Measurements from ENCODE around the gene KLHL4. TPM values are rescaled to one million over a fixed set of nuclear protein-coding genes. Genes with fewer than 3 reads are reported as not detected.

Gene KLHL4
- total and polyA plus RNA-seq, 10 donors: 0.20 to 3.6 (median 2.6) TPM

- no peaks in the 10 kb centered on the region for H3K36me3 ChIP-seq
- no peaks in the 10 kb centered on the region for H3K9me3 ChIP-seq
- no peak for TF ChIP-seq POLR2AphosphoS5 (IDR thresholded peaks at IDR 0.05)
- no peak for TF ChIP-seq POLR2A (IDR thresholded peaks at IDR 0.05)
- TF ChIP-seq CTCF (IDR thresholded peaks at IDR 0.05 in 8 of 11, conservative IDR thresholded peaks at IDR 0.05 in 3 of 11): no peak
- no peak overlapping the region for H3K4me3 ChIP-seq
- WGBS, 5 donors: 69 to 89% (median 77%) methylated on average over 3 of the region's 3 CpGs
- H3K27me3 ChIP-seq (replicated peaks in 1 of 7): no peaks in the 10 kb centered on the region
- intact Hi-C loops (cut with DNase I; ENCODE audit: low total_unique reads): no loop called here
- DNase-seq: no peak
- H3K27ac ChIP-seq: no peak overlapping the region
- no peaks in the 10 kb centered on the region for H3K4me1 ChIP-seq
Observed at GRCh38 chrX:87572901-87573300, 55.3 kb downstream of the KLHL4 start.

- TF ChIP-seq CTCF (IDR thresholded peaks at IDR 0.05 in 8 of 11, conservative IDR thresholded peaks at IDR 0.05 in 3 of 11) (no peak), POLR2AphosphoS5 (IDR thresholded peaks at IDR 0.05) (no peak), POLR2A (IDR thresholded peaks at IDR 0.05) (no peak)
- Histone ChIP-seq H3K4me1 (no peaks in the 10 kb centered on the region), H3K9me3 (no peaks in the 10 kb centered on the region), H3K4me3 (no peak overlapping the region), H3K27ac (no peak overlapping the region), H3K27me3 (replicated peaks in 1 of 7) (peaks cover 0 to 7% (median 0%) of the 10 kb centered on the region in 7 donors), H3K36me3 (no peaks in the 10 kb centered on the region)
- DNase-seq: no peak
- WGBS, 5 donors: 64 to 94% (median 79%) methylated on average over 1 of the region's 1 CpG
- intact Hi-C loops (cut with DNase I; ENCODE audit: low total_unique reads): no loop called here
Observed at GRCh38 chrX:87578978-87579377, 61.4 kb downstream of the KLHL4 start.

- no peak for DNase-seq
- Histone ChIP-seq H3K9me3 (no peaks in the 10 kb centered on the region), H3K27ac (no peak overlapping the region), H3K4me3 (no peak overlapping the region), H3K27me3 (replicated peaks in 1 of 7) (peaks cover 0 to 7% (median 0%) of the 10 kb centered on the region in 7 donors), H3K4me1 (no peaks in the 10 kb centered on the region), H3K36me3 (no peaks in the 10 kb centered on the region)
- intact Hi-C loops (cut with DNase I; ENCODE audit: low total_unique reads): no loop called here
- 73 to 88% (median 83%) methylated on average over 2 of the region's 2 CpGs; no CpG with 5 or more reads in 1 of the 5 donors for WGBS, 5 donors
- TF ChIP-seq POLR2A (IDR thresholded peaks at IDR 0.05) (no peak), CTCF (IDR thresholded peaks at IDR 0.05 in 8 of 11, conservative IDR thresholded peaks at IDR 0.05 in 3 of 11) (no peak), POLR2AphosphoS5 (IDR thresholded peaks at IDR 0.05) (no peak)
Observed at GRCh38 chrX:87580862-87581261, 63.3 kb downstream of the KLHL4 start.

GRCh38 chrX:87582453-87582852, 64.9 kb downstream of the KLHL4 start:
- intact Hi-C loops (cut with DNase I; ENCODE audit: low total_unique reads): no loop called here
- no peak for DNase-seq

More at GRCh38 chrX:87582453-87582852, 64.9 kb downstream of the KLHL4 start:
- no peaks in the 10 kb centered on the region for H3K9me3 ChIP-seq
- H3K4me3 ChIP-seq: no peak overlapping the region
- peaks cover 0 to 7% (median 0%) of the 10 kb centered on the region in 7 donors for H3K27me3 ChIP-seq (replicated peaks in 1 of 7)
- H3K4me1 ChIP-seq: no peaks in the 10 kb centered on the region
- H3K36me3 ChIP-seq: no peaks in the 10 kb centered on the region
- WGBS, 5 donors: 78 to 89% (median 86%) methylated on average over 3 to 6 of the region's 6 CpGs
- no peak for TF ChIP-seq POLR2A (IDR thresholded peaks at IDR 0.05)
- TF ChIP-seq CTCF (IDR thresholded peaks at IDR 0.05 in 8 of 11, conservative IDR thresholded peaks at IDR 0.05 in 3 of 11): no peak
- no peak for TF ChIP-seq POLR2AphosphoS5 (IDR thresholded peaks at IDR 0.05)
- no peak overlapping the region for H3K27ac ChIP-seq
